ENCODE measurements around the gene RNF227. TPM values are rescaled to one million over a fixed set of nuclear protein-coding genes. Genes with fewer than 3 reads are reported as not detected.

Gene RNF227
- total and polyA plus RNA-seq, 2 of the 8 experiments (the other 6 are each of a cell fraction or from before 2014, with no cell fraction given): 0.63 to 1.7 TPM

DNA sequence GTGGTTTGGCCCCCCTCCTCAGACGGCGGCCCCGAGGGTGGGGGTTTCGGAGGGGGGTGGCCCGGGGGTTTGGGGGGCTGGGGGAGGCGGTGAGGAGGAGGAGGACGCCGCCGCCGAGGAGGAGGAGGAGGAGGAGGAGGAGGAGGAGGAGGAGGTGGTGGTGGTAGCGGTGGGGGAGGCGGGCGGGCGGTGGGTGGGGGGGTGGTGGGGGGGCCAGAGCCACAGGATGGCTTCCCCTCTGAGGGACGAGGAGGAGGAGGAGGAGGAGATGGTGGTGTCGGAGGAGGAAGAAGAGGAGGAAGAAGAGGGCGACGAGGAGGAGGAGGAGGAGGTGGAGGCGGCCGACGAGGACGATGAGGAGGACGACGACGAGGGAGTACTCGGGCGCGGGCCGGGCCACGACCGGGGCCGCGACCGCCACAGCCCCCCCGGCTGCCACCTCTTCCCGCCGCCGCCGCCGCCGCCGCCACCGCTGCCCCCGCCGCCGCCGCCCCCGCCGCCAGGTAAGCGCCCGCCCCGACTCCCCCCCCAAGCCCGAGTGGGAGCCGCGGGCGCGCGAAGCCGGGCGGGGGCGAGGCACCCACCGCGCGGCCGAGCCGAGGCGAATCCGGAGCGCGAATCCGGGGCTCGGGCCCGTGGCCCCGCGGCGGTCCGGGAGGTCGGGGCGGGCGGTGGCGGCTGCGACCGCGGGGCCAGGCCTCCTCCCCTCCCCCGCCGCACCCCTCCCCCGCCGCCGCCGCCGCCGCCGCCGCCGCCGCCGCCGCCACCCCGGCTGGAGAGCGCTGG is 31.3 kb downstream of the RNF227 start (continued):
- no peak for TF ChIP-seq CHD7 (IDR thresholded peaks at IDR 0.05; ENCODE audit: insufficient replicate concordance, low read length)
- no peak for TF ChIP-seq HDAC6 (IDR thresholded peaks at IDR 0.05; ENCODE audit: low read depth, low read length)
- no peak for TF ChIP-seq POU5F1 (IDR thresholded peaks at IDR 0.05; ENCODE audit: low read depth, low read length)
- TF ChIP-seq RNF2 (IDR thresholded peaks at IDR 0.05; ENCODE audit: borderline replicate concordance, low read depth, low read length, missing control alignments, poor library complexity, severe bottlenecking): no peak
- no peak for TF ChIP-seq SIRT6 (IDR thresholded peaks at IDR 0.05; ENCODE audit: low read length)
- TF ChIP-seq, protein P1, sequence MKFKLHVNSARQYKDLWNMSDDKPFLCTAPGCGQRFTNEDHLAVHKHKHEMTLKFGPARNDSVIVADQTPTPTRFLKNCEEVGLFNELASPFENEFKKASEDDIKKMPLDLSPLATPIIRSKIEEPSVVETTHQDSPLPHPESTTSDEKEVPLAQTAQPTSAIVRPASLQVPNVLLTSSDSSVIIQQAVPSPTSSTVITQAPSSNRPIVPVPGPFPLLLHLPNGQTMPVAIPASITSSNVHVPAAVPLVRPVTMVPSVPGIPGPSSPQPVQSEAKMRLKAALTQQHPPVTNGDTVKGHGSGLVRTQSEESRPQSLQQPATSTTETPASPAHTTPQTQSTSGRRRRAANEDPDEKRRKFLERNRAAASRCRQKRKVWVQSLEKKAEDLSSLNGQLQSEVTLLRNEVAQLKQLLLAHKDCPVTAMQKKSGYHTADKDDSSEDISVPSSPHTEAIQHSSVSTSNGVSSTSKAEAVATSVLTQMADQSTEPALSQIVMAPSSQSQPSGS (IDR thresholded peaks at IDR 0.05; ENCODE audit: low read length): no peak
- no peak for TF ChIP-seq SP4 (IDR thresholded peaks at IDR 0.05; ENCODE audit: low read length)

Measured in H1 (cell line).